GM12873 (cell line): ENCODE measurements around the gene VAV1.

Experiments used
- CTCF ChIP-seq: IDR thresholded peaks from 2 replicates; pipeline ENCODE4 v1.5.1; 2012; ENCODE audit warnings: low read depth, mild to moderate bottlenecking, moderate library complexity, low read length, control low read depth; ENCODE audit not compliant: insufficient read depth; ENCODE audit errors: missing control alignments

Gene VAV1

GRCh38 chr19:6739390-6739882 lies 33.1 kb upstream of the VAV1 start, which contains the start of gene TRIP10:
Gene TRIP10, plus strand, starts transcription at chr19:6739680. Its CDS starts 82 bp downstream, at chr19:6739762.
- no peak for TF ChIP-seq CTCF

- no peak for TF ChIP-seq CTCF
These were observed 32.5 kb upstream of the VAV1 start for GRCh38 chr19:6739883-6740588.

- no peak for TF ChIP-seq CTCF
These were observed 31.7 kb upstream of the VAV1 start for GRCh38 chr19:6740589-6741343.

GRCh38 chr19:6743066-6743465 lies 29.4 kb upstream of the VAV1 start:
- TF ChIP-seq CTCF: no peak

GRCh38 chr19:6743714-6744380 lies 28.7 kb upstream of the VAV1 start:
- no peak for TF ChIP-seq CTCF

- no peak for TF ChIP-seq CTCF
These were observed 27.9 kb upstream of the VAV1 start for GRCh38 chr19:6744381-6745301.
